Duodenal mucosa (tissue), 2 donors: ENCODE data around the gene MED23.

Experiments
- H3K27ac ChIP-seq: one replicate; pipeline ENCODE4 v1.7.0; 2013; ENCODE audit warnings: low read depth, low read length
- H3K27me3 ChIP-seq, 2 donors: one replicate each; pipeline ENCODE4 v1.7.0; 2013; ENCODE audit warnings: low read length in 2 of 2, control low read depth in 1 of 2; ENCODE audit not compliant: insufficient read depth in 2 of 2, control insufficient read depth in 1 of 2
- H3K36me3 ChIP-seq, 2 donors: one replicate each; pipeline ENCODE4 v1.7.0; 2013; ENCODE audit warnings: low read length in 2 of 2, control low read depth in 1 of 2; ENCODE audit not compliant: insufficient read depth in 2 of 2, control insufficient read depth in 1 of 2
- H3K4me1 ChIP-seq, 2 donors: one replicate each; pipeline ENCODE4 v1.7.0; 2013; ENCODE audit warnings: low read length in 2 of 2, control low read depth in 1 of 2; ENCODE audit not compliant: insufficient read depth in 2 of 2, control insufficient read depth in 1 of 2
- H3K4me3 ChIP-seq, 2 donors: one replicate each; pipeline ENCODE4 v1.7.0; 2013; ENCODE audit warnings: low read length in 2 of 2, low read depth in 1 of 2
- H3K9ac ChIP-seq, 2 donors: one replicate each; pipeline ENCODE4 v1.7.0; 2013; ENCODE audit warnings: low read length in 2 of 2, low read depth in 1 of 2
- H3K9me3 ChIP-seq, 2 donors: one replicate each; pipeline ENCODE4 v1.7.0; 2013; ENCODE audit warnings: low read length in 2 of 2, control low read depth in 1 of 2; ENCODE audit not compliant: control insufficient read depth in 1 of 2

Gene MED23

GRCh38 chr6:131642565-131642964 is 14.5 kb upstream of the MED23 start:
- Histone ChIP-seq H3K9ac (no peak overlapping the region), H3K27me3 (no peaks in the 10 kb centered on the region), H3K36me3 (no peaks in the 10 kb centered on the region), H3K9me3 (no peaks in the 10 kb centered on the region), H3K4me1 (peaks cover 17 to 20% of the 10 kb centered on the region in 2 donors), H3K4me3 (no peak overlapping the region), H3K27ac (no peak overlapping the region)

GRCh38 chr6:131641554-131641953 is 13.5 kb upstream of the MED23 start:
- Histone ChIP-seq H3K9me3 (no peaks in the 10 kb centered on the region), H3K4me3 (no peak overlapping the region), H3K27ac (no peak overlapping the region), H3K9ac (no peak overlapping the region), H3K4me1 (peaks cover 17 to 25% of the 10 kb centered on the region in 2 donors), H3K27me3 (no peaks in the 10 kb centered on the region), H3K36me3 (no peaks in the 10 kb centered on the region)

GRCh38 chr6:131640576-131640975 is 12.5 kb upstream of the MED23 start:
- H3K9me3 ChIP-seq: no peaks in the 10 kb centered on the region
- peaks cover 16 to 25% of the 10 kb centered on the region in 2 donors for H3K4me1 ChIP-seq
- no peak overlapping the region for H3K9ac ChIP-seq

GRCh38 chr6:131640100-131640499 is 12.1 kb upstream of the MED23 start:
- Histone ChIP-seq H3K36me3 (no peaks in the 10 kb centered on the region), H3K9ac (no peak overlapping the region), H3K27me3 (no peaks in the 10 kb centered on the region), H3K27ac (no peak overlapping the region), H3K4me1 (peaks cover 11 to 20% of the 10 kb centered on the region in 2 donors), H3K9me3 (no peaks in the 10 kb centered on the region), H3K4me3 (no peak overlapping the region)

More at GRCh38 chr6:131640576-131640975, 12.5 kb upstream of the MED23 start:
- no peak overlapping the region for H3K27ac ChIP-seq
- H3K4me3 ChIP-seq: no peak overlapping the region
- no peaks in the 10 kb centered on the region for H3K27me3 ChIP-seq
- H3K36me3 ChIP-seq: no peaks in the 10 kb centered on the region

- Histone ChIP-seq H3K9ac (no peak overlapping the region), H3K4me3 (no peak overlapping the region), H3K9me3 (no peaks in the 10 kb centered on the region), H3K36me3 (no peaks in the 10 kb centered on the region), H3K27ac (no peak overlapping the region), H3K27me3 (no peaks in the 10 kb centered on the region), H3K4me1 (peaks cover 6 to 12% of the 10 kb centered on the region in 2 donors)
Observed at GRCh38 chr6:131638013-131638412, 10.0 kb upstream of the MED23 start.

GRCh38 chr6:131636880-131637792 is 9.1 kb upstream of the MED23 start, which contains the start of gene ENPP3:
ENPP3 (plus strand) TSS chr6:131637302; CDS start chr6:131637385, 83 bp downstream.
- H3K27ac ChIP-seq: no peak within 1 kb of the TSS
- H3K36me3 ChIP-seq: no peaks in the 10 kb centered on the region
- H3K9me3 ChIP-seq: no peaks in the 10 kb centered on the region
- no peaks in the 10 kb centered on the region for H3K27me3 ChIP-seq
- H3K4me3 ChIP-seq: no peak within 1 kb of the TSS
- H3K9ac ChIP-seq: no peak within 1 kb of the TSS
- peaks cover 0 to 6% of the 10 kb centered on the region in 2 donors for H3K4me1 ChIP-seq

- H3K9me3 ChIP-seq: no peaks in the 10 kb centered on the region
- H3K27me3 ChIP-seq: no peaks in the 10 kb centered on the region
Observed at GRCh38 chr6:131635384-131636340, 7.6 kb upstream of the MED23 start.

GRCh38 chr6:131631625-131632289 is 3.7 kb upstream of the MED23 start:
- Histone ChIP-seq H3K4me1 (peaks cover 15% of the 10 kb centered on the region in 2 donors), H3K9ac (no peak overlapping the region), H3K27ac (no peak overlapping the region), H3K27me3 (no peaks in the 10 kb centered on the region), H3K4me3 (no peak overlapping the region), H3K9me3 (no peaks in the 10 kb centered on the region), H3K36me3 (no peaks in the 10 kb centered on the region)

More at GRCh38 chr6:131635384-131636340, 7.6 kb upstream of the MED23 start:
- H3K9ac ChIP-seq: no peak overlapping the region
- H3K36me3 ChIP-seq: no peaks in the 10 kb centered on the region
- no peak overlapping the region for H3K27ac ChIP-seq
- H3K4me1 ChIP-seq: peaks cover 3 to 12% of the 10 kb centered on the region in 2 donors
- H3K4me3 ChIP-seq: no peak overlapping the region

GRCh38 chr6:131629651-131630050 is 1.6 kb upstream of the MED23 start:
- H3K27me3 ChIP-seq: no peaks in the 10 kb centered on the region
- H3K4me3 ChIP-seq: no peak overlapping the region
- H3K27ac ChIP-seq: no peak overlapping the region
- H3K36me3 ChIP-seq: peaks cover 2 to 6% of the 10 kb centered on the region in 2 donors
- no peak overlapping the region for H3K9ac ChIP-seq
- H3K4me1 ChIP-seq: peaks cover 17 to 21% of the 10 kb centered on the region in 2 donors
- no peaks in the 10 kb centered on the region for H3K9me3 ChIP-seq
